Right lobe of liver (tissue), 6 donors: ENCODE measurements around the gene SPAG16. TPM values are rescaled to one million over a fixed set of nuclear protein-coding genes. Genes with fewer than 3 reads are reported as not detected.

Experiments
- ATAC-seq, 4 donors: fragments of 200-7000 bp; cut with Tn5 transposase; one replicate each; pipeline ENCODE4 v1.9.1; 2020; ENCODE audit warnings: mild to moderate bottlenecking in 4 of 4, moderate library complexity in 4 of 4
- DNase-seq, 3 donors: peaks; one replicate each; pipeline ENCODE4 v3.0.0-alpha.2; 2020
- H3K27ac ChIP-seq, 3 donors: fragments of 200-600 bp; one replicate each; pipeline ENCODE4 v1.8.0; 2022
- H3K27me3 ChIP-seq, 2 donors: fragments of 200-600 bp; one replicate each; pipeline ENCODE4 v1.8.0; 2022
- H3K36me3 ChIP-seq, 4 donors: fragments of 200-600 bp; sonication (generic) in 1 of 4; one replicate each; pipeline versions ENCODE4 v1.5.1 to v1.8.0; 2017 to 2022; ENCODE audit warnings: control low read depth in 1 of 4
- H3K4me1 ChIP-seq, 4 donors: fragments of 200-600 bp; sonication (generic) in 1 of 4; one replicate each; pipeline versions ENCODE4 v1.5.1 to v1.8.0; 2017 to 2022; ENCODE audit warnings: control low read depth in 1 of 4
- H3K4me3 ChIP-seq, 3 donors: fragments of 200-600 bp; one replicate each; pipeline ENCODE4 v1.8.0; 2022
- H3K9me3 ChIP-seq, 4 donors: fragments of 200-600 bp; sonication (generic) in 1 of 4; one replicate each; pipeline versions ENCODE4 v1.5.1 to v1.8.0; 2017 to 2022; ENCODE audit warnings: control low read depth in 1 of 4
- CTCF ChIP-seq, 4 donors: fragments of 200-600 bp in 3 of 4; fragments of 450-650 bp in 1 of 4; IDR thresholded peaks; one replicate each; pipeline versions ENCODE4 v1.5.1 to v1.8.0; 2016 to 2022; ENCODE audit warnings: antibody characterized with exemption in 4 of 4, mild to moderate bottlenecking in 2 of 4
- POLR2A ChIP-seq: fragments of 450-650 bp; IDR thresholded peaks from one replicate; pipeline ENCODE4 v1.6.1; 2017; ENCODE audit warnings: antibody characterized with exemption, mild to moderate bottlenecking
- WGBS: methylation state at CpG from one replicate; pipeline ENCODE4 v1.1.6; 2018; ENCODE audit warnings: low coverage, low lambda C conversion rate; ENCODE audit not compliant: insufficient coverage; ENCODE audit errors: missing lambda C conversion rate; 5-methylcytosine and 5-hydroxymethylcytosine counted together
- intact Hi-C, 2 donors: fragments of 100-400 bp; cut with DNase I; formaldehyde crosslinking; loops; one replicate each; pipeline versions ENCODE4 v1.11.2 to v1.14.1; 2022
- total RNA-seq, 6 experiments: library from RNA; depleted of rRNA in 2 of 6; stranded (reverse); fragments of >200 nt in 2 of 6; fragmentation: NEBNext Ultra II Directional in 3 of 6; extraction: Animal tissue kit (Norgen Biotek cat#: 25700) in 3 of 6; gene quantifications; one replicate each; pipeline versions ENCODE4 v1.1.0 to v1.2.4, GENCODE V29; 2016 to 2023
- donor health status: DM: no; HTN: yes; CAD: no.
- donor health status: DM: no; HTN: no; CAD: no.
- donor health status: DM: no; HTN: no; CAD: no.
- donor health status: DM: no; HTN: yes; CAD: no.
- donor health status: DM: no; HTN: yes; CAD: no.

The SPAG16 gene
- total RNA-seq, 6 experiments from 2014 or later = 7.2 to 15.3 (median 9.0) TPM

- DNase-seq (no peak), ATAC-seq (no peak)
- 37% methylated on average over 2 of the region's 2 CpGs for WGBS
- Histone ChIP-seq H3K36me3 (no peaks in the 10 kb centered on the region), H3K27me3 (no peaks in the 10 kb centered on the region), H3K4me3 (no peak overlapping the region), H3K4me1 (no peaks in the 10 kb centered on the region), H3K9me3 (no peaks in the 10 kb centered on the region), H3K27ac (no peak overlapping the region)
- no peak for TF ChIP-seq POLR2A
- no peak for TF ChIP-seq CTCF (IDR thresholded peaks at IDR 0.05)
- intact Hi-C loops = no loop called here
Measured at GRCh38 chr2:213545481-213545880, 261.2 kb downstream of the SPAG16 start.

- no peak for ATAC-seq
- intact Hi-C loops = no loop called here
Measured at GRCh38 chr2:213545964-213546475, 261.8 kb downstream of the SPAG16 start.

GRCh38 chr2:213551526-213551925, 267.3 kb downstream of the SPAG16 start:
- DNase-seq (no peak), ATAC-seq (no peak)
- WGBS = 67% methylated on average over 1 of the region's 1 CpG

More at GRCh38 chr2:213545964-213546475, 261.8 kb downstream of the SPAG16 start:
- Histone ChIP-seq H3K9me3 (no peaks in the 10 kb centered on the region), H3K36me3 (no peaks in the 10 kb centered on the region), H3K4me3 (no peak overlapping the region), H3K27ac (no peak overlapping the region), H3K4me1 (no peaks in the 10 kb centered on the region), H3K27me3 (no peaks in the 10 kb centered on the region)
- DNase-seq = no peak
- TF ChIP-seq POLR2A = no peak
- TF ChIP-seq CTCF (IDR thresholded peaks at IDR 0.05) = no peak

GRCh38 chr2:213559053-213559452, 274.8 kb downstream of the SPAG16 start:
- H3K27ac ChIP-seq = no peak overlapping the region
- WGBS = 60% methylated on average over 5 of the region's 5 CpGs
- no peaks in the 10 kb centered on the region for H3K4me1 ChIP-seq
- intact Hi-C loops = no loop called here
- TF ChIP-seq CTCF (IDR thresholded peaks at IDR 0.05) = no peak
- no peak for TF ChIP-seq POLR2A
- no peaks in the 10 kb centered on the region for H3K36me3 ChIP-seq
- no peak overlapping the region for H3K4me3 ChIP-seq
- DNase-seq (no peak), ATAC-seq (no peak)
- H3K9me3 ChIP-seq = no peaks in the 10 kb centered on the region
- no peaks in the 10 kb centered on the region for H3K27me3 ChIP-seq

More at GRCh38 chr2:213551526-213551925, 267.3 kb downstream of the SPAG16 start:
- TF ChIP-seq POLR2A (no peak), CTCF (IDR thresholded peaks at IDR 0.05) (no peak)
- no peaks in the 10 kb centered on the region for H3K4me1 ChIP-seq
- H3K9me3 ChIP-seq = no peaks in the 10 kb centered on the region
- no peaks in the 10 kb centered on the region for H3K36me3 ChIP-seq
- intact Hi-C loops = no loop called here
- H3K27ac ChIP-seq = no peak overlapping the region
- H3K27me3 ChIP-seq = no peaks in the 10 kb centered on the region
- no peak overlapping the region for H3K4me3 ChIP-seq

- WGBS = 73% methylated on average over 3 of the region's 3 CpGs
- H3K27ac ChIP-seq = no peak overlapping the region
- TF ChIP-seq POLR2A (no peak), CTCF (IDR thresholded peaks at IDR 0.05) (no peak)
- H3K36me3 ChIP-seq = no peaks in the 10 kb centered on the region
- no peaks in the 10 kb centered on the region for H3K4me1 ChIP-seq
- H3K9me3 ChIP-seq = no peaks in the 10 kb centered on the region
- DNase-seq = no peak
- intact Hi-C loops = no loop called here
- H3K27me3 ChIP-seq = no peaks in the 10 kb centered on the region
- no peak for ATAC-seq
- H3K4me3 ChIP-seq = no peak overlapping the region
Measured at GRCh38 chr2:213561759-213562158, 277.5 kb downstream of the SPAG16 start.
